ENCODE results near the gene LHFPL6. TPM values are rescaled to one million over a fixed set of nuclear protein-coding genes. Genes with fewer than 3 reads are reported as not detected.

The LHFPL6 gene
- total RNA-seq, 1 donor, result 0.31 TPM

DNA sequence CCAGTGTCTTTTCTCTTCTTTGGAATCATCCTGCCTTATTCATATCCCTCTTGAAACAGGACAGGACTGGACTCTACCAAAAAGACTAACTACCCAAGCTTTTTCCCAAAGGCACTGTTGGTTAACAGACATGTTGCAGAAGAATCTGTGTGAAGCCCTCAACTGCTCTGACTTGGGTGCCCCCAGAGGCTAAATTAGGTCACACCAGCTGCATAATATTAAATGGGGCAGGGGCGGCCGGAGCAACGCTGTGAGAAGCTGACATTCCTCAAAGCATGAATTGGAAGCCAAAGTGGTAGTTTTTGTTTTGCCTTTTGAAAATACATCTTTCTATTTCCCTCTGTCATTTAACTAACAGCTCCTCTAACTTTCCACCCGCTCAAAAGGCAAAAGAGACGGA lies 185.9 kb downstream of the LHFPL6 start:
- Histone ChIP-seq H3K4me1 (ENCODE audit: insufficient read depth, low read length) (no peaks in the 10 kb centered on the region), H3K4me3 (ENCODE audit: low read length) (no peak overlapping the region), H3K9me3 (ENCODE audit: low read depth, low read length) (no peaks in the 10 kb centered on the region), H3K27me3 (ENCODE audit: insufficient read depth, low read length) (no peaks in the 10 kb centered on the region)

DNA sequence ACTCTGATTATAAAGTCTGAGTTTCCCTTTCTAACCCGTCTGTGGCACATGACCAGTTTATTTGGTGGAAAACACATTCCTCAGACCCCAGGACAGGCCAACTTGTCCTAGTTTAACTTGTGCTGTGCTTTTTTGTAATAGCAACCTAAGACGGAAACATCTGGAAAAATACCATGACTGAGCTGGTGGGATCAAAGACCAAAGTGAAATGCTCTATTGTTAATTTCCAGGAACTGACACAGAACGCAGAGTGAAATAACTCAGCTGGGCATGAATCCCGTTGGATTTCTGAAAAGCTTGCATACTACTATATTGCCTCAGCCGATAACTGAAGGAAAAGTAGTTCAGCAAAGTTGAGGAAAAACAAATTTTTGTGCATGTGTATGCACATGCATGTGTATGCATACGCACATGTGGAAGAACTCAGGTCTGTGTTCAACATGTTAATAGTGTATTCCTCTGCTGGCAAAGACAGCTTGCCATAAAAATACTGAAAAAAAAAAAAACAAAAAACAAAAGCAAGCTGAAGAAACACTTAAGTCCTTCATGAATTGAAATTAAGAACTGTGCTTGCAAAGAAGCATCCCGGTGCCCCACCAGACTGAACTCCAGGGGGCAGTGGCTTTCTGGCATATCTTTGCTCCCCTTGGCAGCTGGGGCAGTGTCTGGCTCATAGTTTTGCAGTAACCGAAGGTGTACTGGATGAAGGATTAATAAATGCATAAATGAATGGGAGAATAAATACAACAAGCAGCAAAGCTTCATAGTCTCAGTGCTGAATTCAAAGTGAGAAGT lies 187.8 kb downstream of the LHFPL6 start:
- H3K9me3 ChIP-seq (ENCODE audit: low read depth, low read length), result no peaks in the 10 kb centered on the region
- H3K27me3 ChIP-seq (ENCODE audit: insufficient read depth, low read length), result no peaks in the 10 kb centered on the region
- peaks cover 5% of the 10 kb centered on the region for H3K4me1 ChIP-seq (ENCODE audit: insufficient read depth, low read length)
- no peak overlapping the region for H3K4me3 ChIP-seq (ENCODE audit: low read length)

GRCh38 chr13:39414339-39414738 lies 188.7 kb downstream of the LHFPL6 start:
- Histone ChIP-seq H3K4me3 (ENCODE audit: low read length) (no peak overlapping the region), H3K4me1 (ENCODE audit: insufficient read depth, low read length) (peaks cover 8% of the 10 kb centered on the region), H3K27me3 (ENCODE audit: insufficient read depth, low read length) (no peaks in the 10 kb centered on the region), H3K9me3 (ENCODE audit: low read depth, low read length) (no peaks in the 10 kb centered on the region)

GRCh38 chr13:39411511-39411910 lies 191.5 kb downstream of the LHFPL6 start:
- H3K27me3 ChIP-seq (ENCODE audit: insufficient read depth, low read length), result no peaks in the 10 kb centered on the region
- peaks cover 8% of the 10 kb centered on the region for H3K4me1 ChIP-seq (ENCODE audit: insufficient read depth, low read length)
- no peaks in the 10 kb centered on the region for H3K9me3 ChIP-seq (ENCODE audit: low read depth, low read length)
- no peak overlapping the region for H3K4me3 ChIP-seq (ENCODE audit: low read length)

DNA sequence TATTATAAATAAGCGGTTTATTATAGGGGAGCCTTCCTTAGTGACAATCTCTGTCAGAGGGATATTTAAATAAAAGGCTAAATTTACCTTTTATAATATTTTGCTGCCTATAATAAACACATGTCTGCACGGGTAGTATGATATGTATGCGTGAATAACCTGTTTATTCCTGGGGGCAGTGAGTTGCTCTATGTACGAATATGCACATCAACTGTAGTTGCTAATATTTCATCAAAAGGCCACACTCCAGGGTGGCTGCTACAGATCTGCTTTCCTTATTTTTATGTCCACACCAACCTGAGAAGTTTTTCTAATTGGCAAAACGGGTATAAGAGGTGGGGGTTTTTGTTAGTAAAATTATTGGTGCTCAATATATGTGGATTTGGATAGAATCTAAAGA lies 192.0 kb downstream of the LHFPL6 start:
- Histone ChIP-seq H3K27me3 (ENCODE audit: insufficient read depth, low read length) (no peaks in the 10 kb centered on the region), H3K4me3 (ENCODE audit: low read length) (no peak overlapping the region), H3K9me3 (ENCODE audit: low read depth, low read length) (no peaks in the 10 kb centered on the region), H3K4me1 (ENCODE audit: insufficient read depth, low read length) (peaks cover 8% of the 10 kb centered on the region)

- H3K9me3 ChIP-seq (ENCODE audit: low read depth, low read length), result no peaks in the 10 kb centered on the region
- no peaks in the 10 kb centered on the region for H3K27me3 ChIP-seq (ENCODE audit: insufficient read depth, low read length)
- H3K4me1 ChIP-seq (ENCODE audit: insufficient read depth, low read length), result peaks cover 8% of the 10 kb centered on the region
- H3K4me3 ChIP-seq (ENCODE audit: low read length), result no peak overlapping the region
These were observed 192.7 kb downstream of the LHFPL6 start for GRCh38 chr13:39410096-39410901.

GRCh38 chr13:39408512-39408911 lies 194.5 kb downstream of the LHFPL6 start:
- Histone ChIP-seq H3K4me1 (ENCODE audit: insufficient read depth, low read length) (peaks cover 8% of the 10 kb centered on the region), H3K27me3 (ENCODE audit: insufficient read depth, low read length) (no peaks in the 10 kb centered on the region), H3K9me3 (ENCODE audit: low read depth, low read length) (no peaks in the 10 kb centered on the region), H3K4me3 (ENCODE audit: low read length) (no peak overlapping the region)

- Histone ChIP-seq H3K4me3 (ENCODE audit: low read length) (no peak overlapping the region), H3K27me3 (ENCODE audit: insufficient read depth, low read length) (no peaks in the 10 kb centered on the region), H3K9me3 (ENCODE audit: low read depth, low read length) (no peaks in the 10 kb centered on the region), H3K4me1 (ENCODE audit: insufficient read depth, low read length) (peaks cover 8% of the 10 kb centered on the region)
These were observed 195.2 kb downstream of the LHFPL6 start for GRCh38 chr13:39407786-39408185.

- H3K9me3 ChIP-seq (ENCODE audit: low read depth, low read length), result no peaks in the 10 kb centered on the region
- no peak overlapping the region for H3K4me3 ChIP-seq (ENCODE audit: low read length)
- H3K27me3 ChIP-seq (ENCODE audit: insufficient read depth, low read length), result no peaks in the 10 kb centered on the region
- H3K4me1 ChIP-seq (ENCODE audit: insufficient read depth, low read length), result peaks cover 8% of the 10 kb centered on the region
These were observed 195.9 kb downstream of the LHFPL6 start for GRCh38 chr13:39407138-39407537.

GRCh38 chr13:39406688-39407087 lies 196.3 kb downstream of the LHFPL6 start:
- Histone ChIP-seq H3K4me3 (ENCODE audit: low read length) (no peak overlapping the region), H3K27me3 (ENCODE audit: insufficient read depth, low read length) (no peaks in the 10 kb centered on the region), H3K9me3 (ENCODE audit: low read depth, low read length) (no peaks in the 10 kb centered on the region)

GRCh38 chr13:39405596-39406205 lies 197.3 kb downstream of the LHFPL6 start:
- H3K4me3 ChIP-seq (ENCODE audit: low read length), result no peak overlapping the region
- H3K27me3 ChIP-seq (ENCODE audit: insufficient read depth, low read length), result no peaks in the 10 kb centered on the region
- H3K4me1 ChIP-seq (ENCODE audit: insufficient read depth, low read length), result peaks cover 11% of the 10 kb centered on the region
- no peaks in the 10 kb centered on the region for H3K9me3 ChIP-seq (ENCODE audit: low read depth, low read length)

More at GRCh38 chr13:39406688-39407087, 196.3 kb downstream of the LHFPL6 start:
- peaks cover 8% of the 10 kb centered on the region for H3K4me1 ChIP-seq (ENCODE audit: insufficient read depth, low read length)

DNA sequence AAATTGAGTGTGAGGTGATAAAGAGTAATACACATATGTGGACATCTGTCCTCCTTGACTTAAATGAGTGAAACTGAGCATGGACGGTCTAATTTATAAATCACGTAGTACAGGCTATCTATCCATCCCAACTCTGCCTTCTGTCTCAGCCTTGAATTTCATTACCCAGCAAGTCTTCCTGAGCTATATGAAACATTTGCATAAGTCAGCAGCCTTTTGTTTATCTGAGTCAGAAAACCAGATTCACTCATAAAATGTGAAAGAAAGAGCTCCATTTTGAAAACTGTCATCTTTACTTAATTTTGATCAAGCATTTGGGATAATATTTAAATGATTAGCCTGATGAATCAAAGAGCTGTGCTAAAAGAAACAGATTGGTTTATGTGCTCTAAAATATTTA lies 197.9 kb downstream of the LHFPL6 start:
- Histone ChIP-seq H3K27me3 (ENCODE audit: insufficient read depth, low read length) (no peaks in the 10 kb centered on the region), H3K4me1 (ENCODE audit: insufficient read depth, low read length) (peaks cover 5% of the 10 kb centered on the region), H3K9me3 (ENCODE audit: low read depth, low read length) (no peaks in the 10 kb centered on the region)

DNA sequence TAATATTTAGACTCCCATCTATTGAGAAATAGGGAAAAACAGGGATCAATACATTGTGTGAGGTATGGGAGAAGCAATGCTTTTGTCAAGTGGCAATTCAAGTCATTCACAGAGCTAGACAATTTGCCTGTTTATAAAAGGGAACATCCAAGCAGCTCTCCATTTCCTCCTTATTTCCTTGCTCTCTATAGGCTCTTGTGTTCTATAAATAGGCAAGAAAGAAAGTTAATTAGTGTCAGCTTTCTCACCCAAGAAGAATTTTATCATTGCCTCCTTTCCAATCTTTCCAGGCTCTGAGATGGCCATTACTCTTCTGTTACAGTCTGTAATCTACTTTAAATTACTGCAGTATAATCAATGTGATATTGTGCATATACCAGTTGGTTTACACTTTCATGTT lies 199.9 kb downstream of the LHFPL6 start:
- no peaks in the 10 kb centered on the region for H3K9me3 ChIP-seq (ENCODE audit: low read depth, low read length)
- peaks cover 4% of the 10 kb centered on the region for H3K4me1 ChIP-seq (ENCODE audit: insufficient read depth, low read length)
- no peaks in the 10 kb centered on the region for H3K27me3 ChIP-seq (ENCODE audit: insufficient read depth, low read length)
- H3K4me3 ChIP-seq (ENCODE audit: low read length), result no peak overlapping the region

More for the DNA sequence above, 197.9 kb downstream of the LHFPL6 start:
- H3K4me3 ChIP-seq (ENCODE audit: low read length), result no peak overlapping the region

GRCh38 chr13:39402221-39402970 lies 200.6 kb downstream of the LHFPL6 start:
- Histone ChIP-seq H3K9me3 (ENCODE audit: low read depth, low read length) (no peaks in the 10 kb centered on the region), H3K4me1 (ENCODE audit: insufficient read depth, low read length) (peaks cover 4% of the 10 kb centered on the region), H3K4me3 (ENCODE audit: low read length) (no peak overlapping the region), H3K27me3 (ENCODE audit: insufficient read depth, low read length) (no peaks in the 10 kb centered on the region)

DNA sequence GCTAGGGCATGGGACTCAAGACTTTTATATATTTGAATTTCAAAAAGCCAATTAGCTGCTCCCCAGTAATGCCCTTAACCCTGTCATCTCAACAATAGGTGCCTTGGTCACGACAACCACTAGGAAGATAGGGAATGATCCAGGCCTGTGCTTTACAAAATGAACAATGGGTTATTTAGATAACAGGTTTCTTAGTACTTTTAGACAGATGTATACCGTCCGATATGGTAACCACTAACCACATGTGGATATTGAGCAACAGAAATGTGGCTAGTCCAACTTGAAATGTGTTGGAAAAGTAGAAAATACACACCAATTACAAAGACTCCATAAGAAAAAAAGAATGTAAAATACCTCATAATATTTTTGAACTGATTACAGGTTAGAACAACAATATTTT lies 201.2 kb downstream of the LHFPL6 start:
- Histone ChIP-seq H3K9me3 (ENCODE audit: low read depth, low read length) (no peaks in the 10 kb centered on the region), H3K4me3 (ENCODE audit: low read length) (no peak overlapping the region)

More for the DNA sequence above, 201.2 kb downstream of the LHFPL6 start:
- no peaks in the 10 kb centered on the region for H3K27me3 ChIP-seq (ENCODE audit: insufficient read depth, low read length)
- peaks cover 4% of the 10 kb centered on the region for H3K4me1 ChIP-seq (ENCODE audit: insufficient read depth, low read length)

Data from mononuclear cell (primary cell).